Esophagus muscularis mucosa (tissue), 4 donors: Measurements from ENCODE around the gene LRFN2.

ENCODE experiments used
- CTCF ChIP-seq, 3 experiments: fragments of 200-600 bp in 2 of 3; fragments of 450-650 bp in 1 of 3; sonication (generic) in 2 of 3; IDR thresholded peaks; one replicate each; pipeline ENCODE4 v1.5.1; 2017 to 2019; ENCODE audit warnings: antibody characterized with exemption in 3 of 3, mild to moderate bottlenecking in 2 of 3, moderate library complexity in 1 of 3
- EP300 ChIP-seq: sonication (generic); formaldehyde crosslinking; IDR thresholded peaks from one replicate; pipeline ENCODE4 v1.6.1; 2017; ENCODE audit warnings: antibody characterized with exemption
- POLR2A ChIP-seq: fragments of 450-650 bp; IDR thresholded peaks from one replicate; pipeline ENCODE4 v1.6.1; 2017; ENCODE audit warnings: antibody characterized with exemption, moderate library complexity, mild to moderate bottlenecking, low read depth
- POLR2AphosphoS5 ChIP-seq, 2 donors: sonication (generic); formaldehyde crosslinking; IDR thresholded peaks; one replicate each; pipeline ENCODE4 v1.6.1; 2017; ENCODE audit warnings: antibody characterized with exemption in 2 of 2

- TF ChIP-seq CTCF (IDR thresholded peaks at IDR 0.05) (peak in 2 of 3 experiments; percentile 31 to 35), POLR2A (no peak), EP300 (no peak), POLR2AphosphoS5 (IDR thresholded peaks at IDR 0.05) (no peak)
Observed at GRCh38 chr6:40550202-40551101, 36.7 kb downstream of the LRFN2 start.
